Stimulated activated CD8-positive, alpha-beta memory T cell treated with anti-CD3 and anti-CD28 coated beads, Interleukin-15, amount 100 ng/mL, for 1 hour (primary cell): ENCODE results near the gene SET.

Source experiments
- DNase-seq: peaks from one replicate; pipeline ENCODE4 v3.0.0-alpha.2; 2020; ENCODE audit warnings: low read depth

Gene SET

DNA sequence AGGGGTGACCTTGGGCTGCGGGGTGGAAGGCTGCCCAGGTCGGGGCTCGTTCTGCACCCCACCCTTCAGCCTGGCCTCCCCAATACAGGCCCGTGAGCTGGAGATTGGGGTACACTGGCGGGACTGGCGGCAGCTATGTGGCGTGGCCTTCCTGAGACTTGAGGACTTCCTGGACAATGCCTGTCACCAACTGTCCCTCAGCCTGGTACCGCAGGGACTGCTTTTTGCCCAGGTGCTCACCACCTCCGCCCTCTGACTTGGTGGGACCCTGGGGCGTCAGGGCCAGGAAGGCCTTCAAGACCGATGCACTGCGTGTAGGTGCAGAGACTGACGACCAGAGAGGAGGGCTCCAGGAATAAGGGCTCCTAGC, 24.4 kb downstream of the SET start:
- no peak for DNase-seq

DNA sequence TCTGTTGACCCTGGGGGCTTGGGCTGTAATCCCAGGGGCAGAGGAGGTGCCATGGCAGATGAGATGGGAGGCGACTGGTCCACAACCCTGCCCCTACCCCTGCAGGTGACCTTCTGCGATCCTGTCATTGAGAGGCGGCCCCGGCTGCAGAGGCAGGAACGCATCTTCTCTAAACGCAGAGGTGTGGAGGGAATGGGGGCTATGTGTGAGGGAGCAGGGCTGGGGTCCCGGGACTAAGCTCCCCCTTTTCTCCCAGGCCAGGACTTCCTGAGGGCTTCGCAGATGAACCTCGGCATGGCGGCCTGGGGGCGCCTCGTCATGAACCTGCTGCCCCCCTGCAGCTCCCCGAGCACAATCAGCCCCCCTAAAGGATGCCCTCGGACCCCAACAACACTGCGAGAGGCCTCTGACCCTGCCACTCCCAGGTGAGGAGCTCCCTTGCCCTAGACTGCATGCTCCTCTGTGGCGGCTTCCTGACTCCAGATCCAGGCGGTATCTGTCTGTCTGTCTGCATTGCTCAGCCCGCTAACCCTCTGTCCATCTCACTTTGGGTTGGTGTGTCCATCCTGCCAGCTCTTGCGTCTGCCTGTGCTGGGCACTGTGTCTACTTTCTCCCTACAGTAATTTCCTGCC, 25.0 kb downstream of the SET start:
- no peak for DNase-seq

DNA sequence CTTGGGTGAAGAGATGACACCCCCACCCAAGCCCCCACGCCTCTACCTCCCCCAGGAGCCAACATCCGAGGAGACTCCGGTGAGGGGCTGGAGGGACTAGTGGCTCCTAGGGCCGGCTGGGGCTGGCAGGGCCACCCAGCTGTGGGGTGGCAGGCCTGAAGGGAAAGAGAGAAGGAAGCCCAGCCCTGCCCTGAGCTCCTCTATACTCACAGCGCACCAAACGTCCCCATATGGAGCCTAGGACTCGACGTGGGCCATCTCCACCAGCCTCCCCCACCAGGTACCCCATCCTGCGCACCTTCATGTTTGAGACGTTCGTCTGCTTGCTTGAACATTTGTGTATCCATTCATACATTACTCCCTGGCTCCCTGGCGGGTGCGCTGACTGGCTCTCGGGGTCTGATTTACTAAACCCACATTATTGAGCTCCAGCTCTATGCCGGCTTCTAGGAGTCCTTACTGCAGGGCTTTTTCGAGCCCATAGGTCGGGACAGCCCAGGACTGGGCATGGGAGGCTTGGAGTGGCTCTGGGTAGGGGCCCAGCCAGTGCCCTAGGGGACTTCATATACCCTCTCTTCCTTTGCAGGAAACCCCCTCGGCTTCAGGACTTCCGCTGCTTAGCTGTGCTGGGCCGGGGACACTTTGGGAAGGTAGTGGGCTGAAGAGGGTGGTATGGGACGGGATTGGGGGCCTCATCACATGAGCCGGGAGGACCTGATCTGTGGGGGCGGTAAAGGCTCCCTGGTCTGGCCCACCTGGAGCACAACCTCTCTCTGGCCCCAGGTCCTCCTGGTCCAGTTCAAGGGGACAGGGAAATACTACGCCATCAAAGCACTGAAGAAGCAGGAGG, 25.8 kb downstream of the SET start:
- no peak for DNase-seq

DNA sequence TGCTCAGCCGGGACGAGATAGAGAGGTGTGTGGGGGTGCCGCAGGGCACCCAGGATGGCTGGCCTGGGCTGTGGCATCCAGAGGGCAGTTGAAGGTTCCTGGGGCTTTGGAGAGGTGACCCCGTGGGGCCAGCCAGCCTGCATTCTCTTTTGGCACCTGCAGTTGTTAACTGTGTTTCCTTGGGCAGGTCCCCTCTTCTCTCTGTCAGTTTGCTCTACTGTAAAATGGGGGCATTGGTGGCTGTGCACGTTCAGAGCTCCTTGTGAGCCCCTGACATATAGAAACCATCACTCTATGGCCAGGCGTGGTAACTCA, 26.4 kb downstream of the SET start:
- DNase-seq, result no peak

DNA sequence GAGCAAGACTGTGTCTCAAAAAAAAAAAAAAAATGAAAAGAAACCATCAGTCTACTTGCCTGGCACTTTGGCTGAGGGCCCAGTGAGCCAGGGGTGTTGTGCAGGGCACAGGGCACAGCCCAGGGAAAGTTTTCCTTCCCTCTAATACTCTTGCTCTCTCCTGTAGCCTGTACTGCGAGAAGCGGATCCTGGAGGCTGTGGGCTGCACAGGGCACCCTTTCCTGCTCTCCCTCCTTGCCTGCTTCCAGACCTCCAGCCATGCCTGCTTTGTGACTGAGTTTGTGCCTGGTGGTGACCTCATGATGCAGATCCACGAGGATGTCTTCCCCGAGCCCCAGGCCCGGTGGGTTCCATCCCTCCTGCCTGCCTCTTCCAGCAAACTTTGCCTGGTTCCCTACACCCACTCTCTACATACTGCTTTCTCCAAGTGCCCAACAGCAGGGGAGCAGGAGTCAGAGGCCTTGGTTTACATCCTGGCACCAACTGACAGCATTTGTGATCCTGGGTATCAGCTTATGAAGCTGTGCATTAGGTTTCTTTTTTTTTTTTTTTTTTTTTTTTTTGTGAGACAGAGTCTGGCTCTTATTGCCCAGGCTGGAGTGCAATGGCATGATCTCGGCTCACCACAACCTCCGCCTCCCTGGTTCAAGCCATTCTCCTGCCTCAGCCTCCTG, 27.7 kb downstream of the SET start:
- DNase-seq, result no peak

DNA sequence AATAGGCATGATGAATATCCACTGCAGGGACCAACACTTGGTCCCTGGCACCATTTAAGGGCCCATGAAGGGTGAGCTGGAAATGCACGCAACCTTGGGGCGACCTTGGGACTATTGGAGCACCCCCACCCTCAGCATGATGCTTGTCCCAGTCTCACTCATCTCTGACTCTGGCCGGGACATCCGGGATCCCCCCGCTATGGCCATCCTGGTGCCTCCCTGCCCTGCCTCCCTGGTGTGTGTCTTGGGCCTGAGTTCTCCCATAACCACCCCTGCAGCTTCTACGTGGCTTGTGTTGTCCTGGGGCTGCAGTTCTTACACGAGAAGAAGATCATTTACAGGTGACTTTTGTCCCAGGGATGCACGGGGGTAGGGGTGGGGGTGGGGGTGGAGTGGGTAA, 29.0 kb downstream of the SET start:
- DNase-seq, result no peak

DNA sequence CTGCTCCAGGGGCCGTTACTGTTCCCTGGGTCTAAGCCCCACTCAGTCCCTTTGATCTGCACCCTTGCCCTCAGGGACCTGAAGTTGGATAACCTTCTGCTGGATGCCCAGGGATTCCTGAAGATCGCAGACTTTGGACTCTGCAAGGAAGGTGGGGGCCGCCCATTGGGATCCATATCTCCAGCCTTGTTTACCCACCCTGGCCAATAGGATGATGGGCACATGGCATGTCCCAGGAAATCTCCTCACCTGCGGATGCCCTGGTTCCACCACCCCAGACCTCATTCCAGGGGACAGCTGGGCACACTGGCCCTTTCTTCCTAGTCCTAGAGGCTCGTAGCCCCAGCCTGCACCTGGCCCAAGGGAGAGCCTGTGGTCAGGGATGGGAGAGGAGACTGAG, 29.5 kb downstream of the SET start:
- no peak for DNase-seq

DNA sequence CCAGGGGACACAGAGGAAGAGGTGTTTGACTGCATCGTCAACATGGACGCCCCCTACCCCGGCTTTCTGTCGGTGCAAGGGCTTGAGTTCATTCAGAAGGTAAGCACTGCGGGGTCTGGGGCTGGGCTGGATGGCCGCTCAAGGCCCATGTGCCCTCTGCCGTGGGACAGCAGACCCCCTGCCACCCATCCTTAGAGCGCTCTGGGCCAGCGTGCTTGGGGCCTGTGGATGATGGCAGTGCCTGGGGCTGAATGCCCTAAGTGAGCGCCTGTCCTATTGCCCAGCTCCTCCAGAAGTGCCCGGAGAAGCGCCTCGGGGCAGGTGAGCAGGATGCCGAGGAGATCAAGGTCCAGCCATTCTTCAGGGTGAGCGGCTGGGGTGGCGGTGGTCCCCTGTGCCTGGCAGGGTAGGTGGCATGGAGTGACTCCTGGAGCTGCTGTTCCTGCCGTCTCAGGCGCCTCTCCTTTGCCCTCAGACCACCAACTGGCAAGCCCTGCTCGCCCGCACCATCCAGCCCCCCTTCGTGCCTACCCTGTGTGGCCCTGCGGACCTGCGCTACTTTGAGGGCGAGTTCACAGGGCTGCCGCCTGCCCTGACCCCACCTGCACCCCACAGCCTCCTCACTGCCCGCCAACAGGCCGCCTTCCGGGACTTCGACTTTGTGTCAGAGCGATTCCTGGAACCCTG, 31.0 kb downstream of the SET start:
- DNase-seq, result no peak

DNA sequence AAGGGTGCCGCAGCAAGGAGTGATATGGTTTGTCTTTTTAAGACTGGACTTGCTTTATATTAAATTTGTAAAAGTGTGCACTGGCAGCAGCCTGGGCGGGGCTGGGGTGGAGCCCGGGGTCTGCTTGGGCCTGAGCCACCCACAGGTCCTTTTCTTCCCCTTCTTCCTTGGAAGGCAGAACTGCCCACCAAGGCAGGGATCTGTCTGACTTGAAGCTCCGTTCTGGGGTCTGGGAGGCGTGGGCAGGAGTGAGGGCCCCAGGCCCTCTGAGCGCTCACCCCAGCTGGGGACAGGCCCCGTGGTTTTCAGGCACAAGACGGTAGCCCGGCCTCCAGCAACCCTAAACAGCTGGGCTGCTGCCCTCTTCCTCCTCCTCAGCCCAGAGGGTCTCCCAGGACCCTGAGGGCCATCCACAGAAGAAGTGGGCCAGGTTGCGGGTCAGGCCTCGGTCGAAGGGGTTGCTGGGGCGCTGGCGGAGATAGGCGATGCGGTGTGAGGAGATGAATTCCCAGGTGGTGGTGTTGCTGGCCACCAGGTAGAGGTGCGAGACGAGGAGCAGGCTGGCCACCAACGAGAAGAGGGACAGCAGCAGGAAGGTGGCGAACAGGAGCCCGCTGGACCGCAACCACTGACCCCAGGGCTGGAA, 31.9 kb downstream of the SET start:
- DNase-seq, result no peak

DNA sequence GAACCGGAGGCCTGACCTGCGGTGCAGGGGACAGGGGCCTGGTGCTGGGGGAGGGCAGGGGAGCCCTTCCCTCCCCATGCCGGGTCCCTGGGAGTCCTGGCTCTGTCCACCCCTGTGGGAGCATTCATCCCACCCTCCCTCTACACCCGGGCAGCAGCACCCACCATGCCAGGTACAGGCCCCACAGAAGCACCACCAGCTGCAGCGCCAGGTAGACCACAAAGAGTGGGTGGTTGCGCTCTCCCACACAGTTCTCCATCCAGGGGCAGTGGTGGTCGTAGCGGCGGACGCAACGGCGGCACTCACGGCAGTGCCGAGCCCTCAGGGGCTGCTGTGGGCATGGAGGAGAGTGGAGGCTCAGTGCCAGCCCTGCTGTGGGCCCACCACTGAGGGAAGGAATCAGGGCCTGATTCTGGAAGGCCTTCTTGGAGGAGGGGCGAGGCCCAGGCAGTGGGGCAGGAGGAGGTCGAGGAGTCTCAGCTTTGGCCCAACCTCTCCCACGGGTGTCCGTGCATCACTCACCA, 32.5 kb downstream of the SET start:
- no peak for DNase-seq

DNA sequence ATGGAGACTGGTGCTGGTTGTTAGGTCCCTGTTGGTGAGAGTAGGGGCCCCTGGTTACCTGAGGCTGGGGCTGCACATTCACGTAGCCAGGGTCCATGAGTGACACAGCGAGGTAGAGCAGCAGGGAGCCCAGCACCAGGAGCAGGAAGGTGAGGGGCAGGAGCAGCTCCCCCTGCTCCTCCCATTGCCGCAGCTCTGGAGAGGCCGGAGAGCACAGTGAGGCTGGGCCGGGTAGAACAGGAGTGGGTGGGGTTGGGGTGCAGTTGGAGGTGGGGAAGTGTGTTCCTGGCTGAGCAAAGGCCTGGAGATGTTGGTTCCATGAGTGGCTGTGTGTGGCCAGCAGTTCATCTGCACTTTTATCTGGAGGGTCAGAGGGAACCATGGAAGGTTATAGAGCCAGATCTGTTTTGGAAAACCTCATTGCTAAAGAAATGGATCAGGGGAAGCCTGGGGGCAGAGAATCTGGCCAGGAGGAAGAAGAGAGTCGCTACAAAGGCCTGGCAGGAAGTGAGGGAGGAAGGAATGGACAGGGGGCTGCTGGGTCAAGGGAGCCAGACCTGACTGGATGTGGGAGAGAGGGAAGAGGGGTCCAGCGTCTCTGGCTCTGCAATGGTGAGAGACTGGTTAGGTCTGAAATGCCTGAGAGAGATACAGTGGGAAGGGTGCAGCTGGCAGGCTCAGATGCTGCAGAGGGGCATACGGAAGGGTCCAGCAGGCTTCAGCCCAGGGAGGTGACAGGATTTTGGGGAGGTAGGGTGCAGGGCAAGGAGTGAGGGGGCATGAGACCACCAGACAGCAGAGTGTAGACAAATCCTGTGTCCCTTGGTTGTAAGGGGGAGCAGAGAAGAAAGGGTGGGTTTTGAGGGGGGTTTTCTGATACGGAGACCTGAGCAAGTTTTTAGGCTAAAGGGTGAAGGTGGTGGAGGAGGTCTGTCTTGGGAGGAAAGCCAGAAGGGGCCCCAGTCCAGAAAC, 33.6 kb downstream of the SET start:
- no peak for DNase-seq

DNA sequence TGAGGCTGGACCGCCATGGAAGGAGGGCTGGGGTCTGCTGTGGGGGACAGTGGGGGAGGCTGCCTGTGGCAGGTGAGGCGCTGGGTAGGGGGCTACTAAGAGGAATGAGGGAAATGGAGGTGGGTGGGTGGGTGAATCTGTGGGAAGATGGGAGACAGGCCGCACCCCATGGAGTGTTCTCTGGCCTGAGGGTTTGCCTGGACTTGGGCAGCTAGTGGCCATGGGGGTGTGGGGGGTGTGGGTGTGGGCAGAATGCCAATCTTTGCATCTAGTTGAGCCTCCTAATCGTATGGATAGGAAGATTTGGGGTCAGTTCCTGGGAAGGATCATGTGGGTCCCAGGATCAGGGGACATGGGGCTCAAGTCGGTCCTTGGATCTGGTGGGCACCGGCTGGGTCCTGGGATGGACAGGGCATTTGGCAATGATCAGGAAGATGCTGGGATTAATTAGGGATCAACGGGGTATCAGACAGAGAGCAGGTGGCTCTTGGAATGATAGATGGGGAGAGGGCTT, 34.4 kb downstream of the SET start:
- no peak for DNase-seq

DNA sequence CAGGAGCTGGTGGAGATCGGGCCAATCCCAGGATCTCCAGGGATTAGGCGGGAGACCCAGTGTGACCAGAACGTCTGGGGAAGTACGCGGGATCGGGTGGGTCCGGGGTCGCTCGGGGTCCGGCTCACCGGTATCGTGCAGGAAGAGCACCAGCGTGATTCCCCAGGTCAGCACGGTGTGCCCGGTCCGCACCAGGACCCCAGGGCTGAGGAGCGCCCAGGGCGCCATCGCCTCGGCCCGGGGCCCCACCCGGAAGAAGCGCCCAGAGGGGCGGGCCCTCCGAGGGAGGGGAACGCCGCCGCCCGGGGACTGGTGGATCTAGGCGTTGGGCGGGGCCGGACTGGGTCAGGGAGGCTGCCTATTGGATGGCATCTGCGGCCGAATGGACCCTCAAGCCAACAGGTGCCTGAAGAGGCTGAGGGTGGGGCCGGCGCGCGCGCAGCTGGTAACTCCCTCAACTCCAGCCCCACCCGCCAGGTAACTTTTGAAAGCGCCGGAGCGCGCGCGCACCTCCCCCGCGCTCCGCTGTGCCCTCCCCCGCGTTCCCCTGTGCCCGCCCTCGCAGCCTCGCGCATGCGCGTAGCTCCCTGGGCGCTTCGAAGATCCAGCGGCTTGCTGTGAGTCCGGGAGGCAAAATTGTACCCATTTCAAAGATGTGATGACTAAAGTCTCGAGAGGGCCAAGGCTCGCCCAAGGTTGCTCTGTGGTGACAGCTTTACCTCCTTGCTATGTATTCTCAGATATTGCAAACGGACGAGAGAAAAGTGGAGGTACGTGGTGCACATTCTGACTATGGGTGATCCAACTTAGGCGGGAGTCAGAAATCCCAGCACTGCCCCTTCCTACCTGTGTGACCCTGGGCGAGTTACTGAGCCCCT, 35.1 kb downstream of the SET start, which contains the start of gene ZDHHC12:
Gene ZDHHC12 (minus strand): TSS at position 262 of the 878 bp plus-strand sequence. CDS start 34 bp downstream, at position 228.
- DNase-seq, result peak; percentile 97

DNA sequence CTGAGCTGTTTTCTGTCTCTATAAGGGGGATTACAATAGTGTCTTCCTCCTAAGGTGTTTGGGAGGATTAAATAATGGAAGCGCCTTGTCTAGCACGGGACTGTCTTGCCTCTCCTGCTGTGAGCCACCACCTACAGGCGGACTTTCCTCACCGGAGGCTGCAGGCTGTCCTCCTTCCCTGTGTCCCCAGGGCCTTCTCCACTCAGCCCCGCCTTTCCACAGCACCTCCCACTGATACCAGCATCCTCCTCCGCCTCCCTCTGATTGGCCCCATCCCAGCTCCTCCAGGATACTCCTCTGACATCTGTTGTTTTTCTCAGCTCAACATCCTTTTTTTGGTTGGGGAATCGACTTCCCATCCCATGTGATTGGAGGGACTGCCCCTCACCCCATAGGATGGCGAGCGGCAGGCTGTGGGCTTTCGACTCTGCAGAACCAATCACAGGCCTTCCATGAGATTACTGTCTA, 35.8 kb downstream of the SET start:
- no peak for DNase-seq

DNA sequence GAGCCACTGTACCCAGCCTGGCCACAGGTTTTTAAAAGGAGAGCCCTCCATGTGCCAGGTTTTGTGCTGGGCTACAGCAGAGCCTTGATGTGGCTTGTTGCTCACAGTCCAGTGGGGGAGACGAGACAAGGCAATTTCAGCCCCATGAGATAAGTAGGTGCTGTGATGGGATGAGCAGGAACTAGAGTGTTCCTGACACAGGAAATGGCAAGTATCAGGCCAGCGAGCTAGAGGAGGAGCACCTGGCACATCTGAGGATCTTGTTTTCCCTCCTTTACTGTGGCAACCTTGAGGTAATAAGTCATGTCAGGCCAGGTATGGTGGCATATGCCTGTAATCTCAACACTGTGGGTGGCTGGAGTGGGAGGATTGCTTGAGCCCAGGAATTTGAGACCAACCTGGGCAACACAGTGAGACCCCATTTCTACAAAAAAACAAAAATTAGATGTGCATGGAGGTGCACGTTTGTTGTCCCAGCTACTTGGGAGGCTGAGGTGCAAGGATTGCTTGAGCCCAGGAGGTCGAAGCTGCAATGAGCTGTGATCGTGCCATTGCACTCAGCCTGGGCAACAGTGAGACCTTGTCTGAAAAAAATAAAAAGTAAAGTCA, 38.7 kb downstream of the SET start:
- no peak for DNase-seq

DNA sequence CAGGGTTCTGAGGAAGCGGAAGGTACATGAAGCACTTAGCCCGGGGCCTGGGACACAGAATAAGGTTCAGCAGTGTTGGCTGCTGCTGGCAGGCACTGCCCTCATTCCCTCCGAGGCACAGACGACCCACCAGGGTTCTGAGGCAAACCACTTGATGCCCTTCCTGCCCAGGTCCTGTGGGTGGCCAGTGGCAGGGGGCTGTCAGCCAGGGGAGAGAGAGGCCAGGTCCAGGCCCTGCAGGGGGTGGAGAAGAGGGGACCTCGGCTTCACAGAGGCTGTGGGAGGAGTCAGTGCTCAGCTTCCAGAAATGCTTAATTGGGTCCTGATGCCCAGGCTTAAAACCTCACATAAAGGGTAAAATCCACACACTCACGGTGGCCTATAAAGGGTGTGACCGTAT, 39.3 kb downstream of the SET start:
- DNase-seq, result no peak

DNA sequence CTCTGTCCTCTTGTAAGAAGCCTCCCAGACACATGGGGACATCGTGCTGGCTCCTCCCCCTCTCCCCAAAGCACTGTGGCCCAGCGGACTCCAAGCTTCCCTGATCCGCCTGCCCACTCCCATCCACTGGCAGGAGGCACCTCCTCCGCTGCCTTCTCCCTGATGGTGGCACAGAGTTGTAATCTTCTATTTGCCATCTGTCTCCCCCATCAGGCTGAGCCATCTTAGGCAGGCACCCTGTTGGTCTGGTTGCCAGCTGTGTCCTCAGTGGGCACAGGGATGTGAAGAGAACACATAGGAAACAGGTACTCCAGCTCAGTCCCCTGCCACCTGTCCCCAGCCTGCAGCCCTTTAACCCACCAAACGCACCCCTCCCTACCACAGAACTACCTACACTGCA, 40.3 kb downstream of the SET start:
- no peak for DNase-seq

DNA sequence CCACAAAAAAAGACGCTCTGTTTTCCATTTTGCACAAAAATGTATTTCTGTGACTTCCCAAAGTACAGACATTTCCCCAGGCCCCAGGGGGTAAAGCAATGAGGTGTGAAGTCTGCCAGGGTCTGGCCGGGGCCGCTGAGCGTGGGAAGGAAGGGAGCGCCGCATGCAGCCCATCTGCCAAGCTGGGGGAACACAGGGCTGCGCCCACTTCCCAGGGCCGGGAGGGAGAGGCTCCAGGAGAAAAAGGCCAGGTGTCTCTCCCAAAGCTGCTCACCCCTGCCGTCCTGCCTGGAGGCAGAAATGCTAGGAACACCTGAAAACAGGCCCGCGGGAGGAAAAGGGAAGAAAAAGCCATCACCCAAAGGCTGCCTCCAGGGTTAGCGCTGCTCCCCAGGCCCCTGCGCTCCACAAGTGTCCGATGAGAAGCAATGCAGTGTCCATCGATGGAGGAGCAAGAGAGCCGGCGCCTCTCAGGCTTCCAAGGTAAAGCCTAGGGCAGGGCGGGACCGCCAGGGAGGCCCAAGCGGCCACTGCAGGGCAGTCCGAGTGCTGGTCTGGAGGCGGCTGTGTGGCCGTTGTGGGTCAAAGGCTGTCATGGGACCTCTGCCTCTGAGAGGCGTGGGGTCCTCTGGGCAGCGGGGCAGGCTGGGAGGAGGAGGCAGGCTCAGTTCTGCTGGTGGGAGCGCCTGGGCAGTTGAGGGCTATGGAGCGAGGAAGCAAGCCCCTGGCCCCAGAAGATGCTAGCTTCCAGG, 40.9 kb downstream of the SET start:
- DNase-seq, result no peak
